ENCODE results near the gene EFCAB12. TPM values are rescaled to one million over a fixed set of nuclear protein-coding genes. Genes with fewer than 3 reads are reported as not detected.

The EFCAB12 gene
- total and polyA plus RNA-seq, 2 donors (not counting 3 experiments of a cell fraction or from before 2014, with no cell fraction given) = 0.15 to 0.49 TPM

- Histone ChIP-seq H3K27me3 (ENCODE audit: control insufficient read depth in 2 of 2, insufficient read depth in 2 of 2, low read length in 2 of 2) (no peaks in the 10 kb centered on the region), H3K27ac (ENCODE audit: insufficient read depth, low read depth, low read length) (no peak overlapping the region), H2AFZ (ENCODE audit: low read depth, low read length) (peak overlapping the region; percentile 66), H3K79me2 (ENCODE audit: control insufficient read depth, insufficient read depth, low read length) (no peaks in the 10 kb centered on the region), H3K9me3 (replicated peaks; ENCODE audit: control insufficient read depth, insufficient read depth, low read length) (no peaks in the 10 kb centered on the region), H3K36me3 (ENCODE audit: control insufficient read depth in 2 of 2, extremely low read depth in 1 of 2, insufficient read depth in 2 of 2, low read length in 2 of 2) (no peaks in the 10 kb centered on the region), H3K4me1 (ENCODE audit: control insufficient read depth, extremely low read depth, insufficient read depth, low read length) (peaks cover 15% of the 10 kb centered on the region), H3K4me3 (replicated peaks in 1 of 3; ENCODE audit: insufficient read depth in 1 of 3, low read depth in 1 of 3, low read length in 3 of 3) (no peak overlapping the region), H4K20me1 (replicated peaks; ENCODE audit: control insufficient read depth, extremely low read depth, insufficient read depth, low read length) (no peaks in the 10 kb centered on the region), H3K4me2 (ENCODE audit: insufficient read depth, low read length) (peak overlapping the region; percentile 20), H3K9me1 (replicated peaks; ENCODE audit: control insufficient read depth, extremely low read depth, insufficient read depth, low read length) (no peaks in the 10 kb centered on the region), H3K9ac (replicated peaks; ENCODE audit: extremely low read depth, insufficient read depth, low read length) (no peak overlapping the region)
- FAIRE-seq (peak; percentile 88), DNase-seq (ENCODE audit: low read depth, low spot score) (peak; percentile 60)
- dilution Hi-C loops (cut with MboI; ENCODE audit: extremely low pct_ligation_motif_present, low sequenced_read_pairs) (no loop called here), intact Hi-C loops (cut with micrococcal nuclease) (no loop called here)
- ChIA-PET POLR2A (no interaction called here), CTCF (interaction anchor here (0.8 to 1.9 kb wide), 9 partner anchors 9 to 97 kb away, joined by 3 to 10 read pairs (median 6); partner anchors contain the start of gene EFCAB12)
- TF ChIP-seq FOS (IDR thresholded peaks at IDR 0.05; ENCODE audit: borderline replicate concordance, insufficient read depth, low read length) = peak; percentile 38
- TF ChIP-seq EZH2 (IDR thresholded peaks at IDR 0.05; ENCODE audit: borderline replicate concordance, low read depth, low read length, severe bottlenecking) = no peak
- no TSS peak for BruUV-seq (replicated peaks)
These were observed 75.5 kb downstream of the EFCAB12 start for GRCh38 chr3:129352650-129353588.

- TF ChIP-seq MAX (IDR thresholded peaks at IDR 0.05; ENCODE audit: insufficient read depth, insufficient read length) = no peak
- no peak for TF ChIP-seq JUN (IDR thresholded peaks at IDR 0.05; ENCODE audit: borderline replicate concordance, insufficient read depth, insufficient read length, low read depth)
- Histone ChIP-seq H3K36me3 (ENCODE audit: control insufficient read depth in 2 of 2, extremely low read depth in 1 of 2, insufficient read depth in 2 of 2, low read length in 2 of 2) (no peaks in the 10 kb centered on the region), H3K27me3 (ENCODE audit: control insufficient read depth in 2 of 2, insufficient read depth in 2 of 2, low read length in 2 of 2) (no peaks in the 10 kb centered on the region), H2AFZ (ENCODE audit: low read depth, low read length) (no peak overlapping the region), H4K20me1 (replicated peaks; ENCODE audit: control insufficient read depth, extremely low read depth, insufficient read depth, low read length) (no peaks in the 10 kb centered on the region), H3K27ac (ENCODE audit: insufficient read depth, low read depth, low read length) (no peak overlapping the region), H3K9me1 (replicated peaks; ENCODE audit: control insufficient read depth, extremely low read depth, insufficient read depth, low read length) (no peaks in the 10 kb centered on the region), H3K4me2 (ENCODE audit: insufficient read depth, low read length) (no peak overlapping the region), H3K9me3 (replicated peaks; ENCODE audit: control insufficient read depth, insufficient read depth, low read length) (no peaks in the 10 kb centered on the region), H3K4me3 (replicated peaks in 1 of 3; ENCODE audit: insufficient read depth in 1 of 3, low read depth in 1 of 3, low read length in 3 of 3) (no peak overlapping the region), H3K4me1 (ENCODE audit: control insufficient read depth, extremely low read depth, insufficient read depth, low read length) (peaks cover 15% of the 10 kb centered on the region), H3K9ac (replicated peaks; ENCODE audit: extremely low read depth, insufficient read depth, low read length) (no peak overlapping the region), H3K79me2 (ENCODE audit: control insufficient read depth, insufficient read depth, low read length) (no peaks in the 10 kb centered on the region)
- POLR2A ChIA-PET = no interaction called here
- dilution Hi-C loops (cut with MboI; ENCODE audit: extremely low pct_ligation_motif_present, low sequenced_read_pairs) = no loop called here
- CTCF ChIA-PET = interaction anchor here (1.2 to 2.0 kb wide), 3 partner anchors 16 to 31 kb away, joined by 4 to 6 read pairs (median 6); no protein-coding TSS in a partner anchor
- intact Hi-C loops (cut with micrococcal nuclease) = no loop called here
- FAIRE-seq (no peak), DNase-seq (ENCODE audit: low read depth, low spot score) (no peak)
- no TSS peak for BruUV-seq (replicated peaks)
These were observed 76.4 kb downstream of the EFCAB12 start for GRCh38 chr3:129352045-129352444.

Small RNAs within 50 kb of the gene (small RNA-seq; reads per million reads assigned to genes)
- gene SNORA7B (ENCODE audit: insufficient read depth, insufficient read length, low read depth, low replicate concordance) = not detected

Other genes starting within 250 kb of the EFCAB12 start
- 197 and 205 TPM in 2 replicates for gene CNBP, start 244.7 kb downstream of the EFCAB12 start, total RNA-seq
- 152 and 196 TPM in 2 replicates for gene CNBP, start 244.7 kb downstream of the EFCAB12 start, polyA plus RNA-seq
- 202 and 203 TPM in 2 replicates for gene COPG1, start 179.0 kb downstream of the EFCAB12 start, total RNA-seq
- 112 and 113 TPM in 2 replicates for gene COPG1, start 179.0 kb downstream of the EFCAB12 start, polyA plus RNA-seq
- gene HMCES, start 149.8 kb downstream of the EFCAB12 start, total RNA-seq = 38.9 and 40.8 TPM in 2 replicates
- 21.7 and 30.6 TPM in 2 replicates for gene HMCES, start 149.8 kb downstream of the EFCAB12 start, polyA plus RNA-seq
- gene MBD4, start 11.3 kb upstream of the EFCAB12 start, total RNA-seq = 33.2 and 39.5 TPM in 2 replicates
- 11.0 and 17.4 TPM in 2 replicates for gene MBD4, start 11.3 kb upstream of the EFCAB12 start, polyA plus RNA-seq
- 36.6 and 41.7 TPM in 2 replicates for gene IFT122, start 11.6 kb upstream of the EFCAB12 start, total RNA-seq
- 38.4 and 44.3 TPM in 2 replicates for gene IFT122, start 11.6 kb upstream of the EFCAB12 start, polyA plus RNA-seq
- not detected in 2 replicates for gene RHO, start 100.0 kb upstream of the EFCAB12 start, total RNA-seq
- not detected in 2 replicates for gene RHO, start 100.0 kb upstream of the EFCAB12 start, polyA plus RNA-seq
- gene H1-8, start 114.5 kb upstream of the EFCAB12 start, total RNA-seq = not detected in 2 replicates
- gene H1-8, start 114.5 kb upstream of the EFCAB12 start, polyA plus RNA-seq = not detected in 2 replicates
- gene PLXND1, start 178.0 kb upstream of the EFCAB12 start, total RNA-seq = 834 and 860 TPM in 2 replicates
- gene PLXND1, start 178.0 kb upstream of the EFCAB12 start, polyA plus RNA-seq = 300 and 332 TPM in 2 replicates

All from endothelial cell of umbilical vein (primary cell).